A549 treated with Mapracorat at 1 μM for 4 hours (cell line): ENCODE results near the gene AKTIP. TPM values are rescaled to one million over a fixed set of nuclear protein-coding genes. Genes with fewer than 3 reads are reported as not detected.

Experiments
- total RNA-seq: library from RNA; stranded (reverse); fragments of 200-300 nt; extraction: Qiagen RNA extraction; gene quantifications from 5 replicates; pipeline ENCODE4 v1.2.3, GENCODE V29; 2022

Gene AKTIP
- 23.8 to 27.2 TPM (median 25.4 TPM) in 5 replicates for total RNA-seq

DNA sequence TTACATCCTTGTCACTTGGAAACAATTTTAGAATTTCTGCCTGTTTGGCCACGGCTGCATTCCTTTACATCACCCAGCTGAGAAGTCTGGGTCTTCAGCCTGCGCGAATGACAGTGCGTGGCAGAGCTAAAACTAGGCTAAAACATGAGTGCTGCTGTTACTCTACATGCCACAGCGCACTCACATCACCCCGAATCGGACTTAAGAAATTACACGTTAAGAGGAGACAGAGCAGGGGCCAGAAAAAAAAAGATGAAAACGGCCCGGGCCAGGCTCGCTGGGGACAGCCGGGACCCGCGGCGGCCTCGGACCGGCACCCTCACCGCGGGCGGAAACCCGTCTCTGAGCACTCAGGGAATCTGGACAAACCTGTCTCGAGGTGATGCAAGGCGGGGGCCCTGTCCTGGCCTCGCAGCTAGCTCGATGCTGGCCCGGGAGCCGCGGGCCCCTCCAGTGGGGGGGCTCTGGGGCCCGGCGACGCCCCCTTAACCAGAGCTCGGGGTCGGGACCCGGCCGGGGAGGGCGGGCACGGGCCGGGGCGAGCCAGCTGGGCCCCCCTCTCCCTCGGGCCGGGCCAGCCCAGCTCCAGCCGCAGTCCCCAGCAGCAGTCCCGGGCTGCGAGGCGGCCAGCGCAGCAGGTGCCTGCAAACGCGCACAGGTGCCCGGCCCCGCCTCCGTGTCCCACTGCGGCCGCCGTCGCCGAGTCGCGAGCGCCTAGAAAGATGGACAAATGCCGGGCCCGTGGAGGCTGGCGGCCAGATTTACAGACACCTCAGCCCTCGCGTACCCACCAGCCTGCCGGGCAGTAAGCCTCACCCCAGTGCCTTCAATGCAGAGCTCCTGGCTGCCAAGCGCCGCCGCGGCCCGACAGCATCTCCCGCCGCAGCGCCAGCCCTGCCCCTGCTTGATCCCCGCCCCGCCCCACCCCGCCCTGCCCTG is at the start of gene AKTIP:
Gene AKTIP, minus strand, starts transcription at position 879 of the 939 bp plus-strand sequence. CDS start 2,950 bp downstream, outside the sequence.

Other genes with a start within 250 kb of the AKTIP start
- 9.3 to 14.5 TPM (median 12.9 TPM) in 5 replicates for gene RBL2, start 68.7 kb downstream of the AKTIP start, total RNA-seq
- gene RPGRIP1L, start 200.7 kb upstream of the AKTIP start, total RNA-seq: 10.1 to 11.6 TPM (median 10.5 TPM) in 5 replicates
- gene FTO, start 200.9 kb upstream of the AKTIP start, total RNA-seq: 22.7 to 39.4 TPM (median 28.9 TPM) in 5 replicates